A172 (cell line): Measurements from ENCODE around the gene SSR3. TPM values are rescaled to one million over a fixed set of nuclear protein-coding genes. Genes with fewer than 3 reads are reported as not detected.

Source experiments
- DNase-seq: peaks from one replicate; pipeline ENCODE4 v3.0.0-alpha.2; 2015; ENCODE audit warnings: low spot score
- total RNA-seq: library from RNA; depleted of rRNA; stranded (reverse); fragments of >200 nt; shearing (Covaris generic); gene quantifications from 2 replicates; pipeline ENCODE4 v1.2.3, GENCODE V29; 2014; rRNA removed

SSR3 gene
- total RNA-seq, 1 experiment from 2014 or later = 285 TPM

DNA sequence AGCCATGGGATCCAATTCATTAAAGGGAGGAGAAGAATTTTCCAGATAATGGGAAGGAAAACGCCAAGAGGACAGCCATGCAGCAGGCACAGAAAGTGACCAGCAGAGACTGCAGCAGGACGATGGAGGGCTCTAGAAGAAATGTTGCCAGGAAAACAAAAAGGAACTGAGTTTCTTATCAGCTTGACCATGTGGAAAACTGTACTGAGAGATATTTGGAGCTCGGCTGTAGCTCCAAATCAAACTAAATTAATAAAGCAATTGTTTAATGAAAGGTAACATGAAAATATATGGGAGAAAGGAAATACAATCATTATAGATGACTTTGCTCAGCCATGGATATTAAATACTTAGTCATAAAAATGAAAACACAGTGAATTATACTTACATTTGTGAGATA, 63.7 kb downstream of the SSR3 start:
- no peak for DNase-seq

Other genes starting within 250 kb of the SSR3 start
- 17.9 and 20.0 TPM in 2 replicates for gene TIPARP, start 119.5 kb upstream of the SSR3 start, total RNA-seq